Activated naive CD8-positive, alpha-beta T cell treated with anti-CD3 and anti-CD28 coated beads, Interleukin-2, amount 50 U/mL, for 24 hours (primary cell): ENCODE measurements around the gene SLC9A8.
"Not testable (repeated sequence)": the region's sequence is repeated elsewhere in the genome, so short reads cannot be mapped to it uniquely, and the experiment has no call there.

Experiments used
- ATAC-seq: fragments of 150-1000 bp; cut with Tn5 transposase; one replicate; pipeline ENCODE4 v1.10.0; 2021
- DNase-seq: peaks from one replicate; pipeline ENCODE4 v3.0.0; 2021
- H3K27ac Mint-ChIP-seq: one replicate; pipeline ENCODE4 v1.8.0; 2021; ENCODE audit warnings: mild to moderate bottlenecking, mixed read lengths
- H3K27me3 Mint-ChIP-seq: one replicate; pipeline ENCODE4 v1.8.0; 2021; ENCODE audit warnings: mixed read lengths
- H3K36me3 Mint-ChIP-seq: one replicate; pipeline ENCODE4 v1.8.0; 2021; ENCODE audit warnings: low read depth, mixed read lengths
- H3K4me1 Mint-ChIP-seq: one replicate; pipeline ENCODE4 v1.8.0; 2021; ENCODE audit warnings: mixed read lengths
- H3K4me3 Mint-ChIP-seq: one replicate; pipeline ENCODE4 v1.8.0; 2021; ENCODE audit warnings: mild to moderate bottlenecking, moderate library complexity, mixed read lengths
- H3K9me3 Mint-ChIP-seq: one replicate; pipeline ENCODE4 v1.8.0; 2021; ENCODE audit warnings: mixed read lengths

SLC9A8 gene

GRCh38 chr20:49845060-49845459 lies 32.4 kb downstream of the SLC9A8 start:
- DNase-seq (no peak), ATAC-seq (no peak)
- Mint-ChIP-seq H3K9me3 (no peaks in the 10 kb centered on the region), H3K36me3 (peaks cover 21% of the 10 kb centered on the region), H3K27me3 (no peaks in the 10 kb centered on the region), H3K27ac (no peak overlapping the region), H3K4me3 (no peak overlapping the region), H3K4me1 (no peaks in the 10 kb centered on the region)

- Mint-ChIP-seq H3K27ac (no peak overlapping the region), H3K4me1 (peaks cover 2% of the 10 kb centered on the region), H3K4me3 (no peak overlapping the region), H3K27me3 (no peaks in the 10 kb centered on the region), H3K9me3 (no peaks in the 10 kb centered on the region), H3K36me3 (peaks cover 18% of the 10 kb centered on the region)
- DNase-seq (peak; percentile 57), ATAC-seq (peak; percentile 59)
These were observed 33.7 kb downstream of the SLC9A8 start for GRCh38 chr20:49846206-49846807.

GRCh38 chr20:49850463-49851230 lies 38.0 kb downstream of the SLC9A8 start:
- H3K9me3 Mint-ChIP-seq: no peaks in the 10 kb centered on the region
- H3K27ac Mint-ChIP-seq: no peak overlapping the region
- no peak for DNase-seq
- peaks cover 2% of the 10 kb centered on the region for H3K4me1 Mint-ChIP-seq
- H3K36me3 Mint-ChIP-seq: peaks cover 24% of the 10 kb centered on the region
- no peak overlapping the region for H3K4me3 Mint-ChIP-seq
- ATAC-seq: no peak
- no peaks in the 10 kb centered on the region for H3K27me3 Mint-ChIP-seq

- H3K4me1 Mint-ChIP-seq: peaks cover 2% of the 10 kb centered on the region
- peaks cover 28% of the 10 kb centered on the region for H3K36me3 Mint-ChIP-seq
- DNase-seq (no peak), ATAC-seq (no peak)
- H3K27me3 Mint-ChIP-seq: no peaks in the 10 kb centered on the region
- no peak overlapping the region for H3K27ac Mint-ChIP-seq
- H3K4me3 Mint-ChIP-seq: no peak overlapping the region
- H3K9me3 Mint-ChIP-seq: no peaks in the 10 kb centered on the region
These were observed 38.6 kb downstream of the SLC9A8 start for GRCh38 chr20:49851231-49851705.

- Mint-ChIP-seq H3K4me1 (peaks cover 2% of the 10 kb centered on the region), H3K27ac (no peak overlapping the region), H3K9me3 (no peaks in the 10 kb centered on the region), H3K36me3 (peaks cover 29% of the 10 kb centered on the region), H3K4me3 (no peak overlapping the region), H3K27me3 (no peaks in the 10 kb centered on the region)
- ATAC-seq (no peak), DNase-seq (no peak)
These were observed 39.4 kb downstream of the SLC9A8 start for GRCh38 chr20:49851991-49852390.

- ATAC-seq (no peak), DNase-seq (no peak)
- Mint-ChIP-seq H3K27me3 (no peaks in the 10 kb centered on the region), H3K36me3 (peaks cover 29% of the 10 kb centered on the region), H3K9me3 (no peaks in the 10 kb centered on the region), H3K4me3 (no peak overlapping the region), H3K4me1 (peaks cover 2% of the 10 kb centered on the region), H3K27ac (no peak overlapping the region)
These were observed 40.0 kb downstream of the SLC9A8 start for GRCh38 chr20:49852522-49853080.

- Mint-ChIP-seq H3K4me3 (no peak overlapping the region), H3K27me3 (no peaks in the 10 kb centered on the region), H3K4me1 (peaks cover 2% of the 10 kb centered on the region), H3K9me3 (no peaks in the 10 kb centered on the region), H3K36me3 (peaks cover 25% of the 10 kb centered on the region), H3K27ac (no peak overlapping the region)
- no peak for DNase-seq
- ATAC-seq: no peak
These were observed 41.0 kb downstream of the SLC9A8 start for GRCh38 chr20:49853640-49854039.

- H3K4me1 Mint-ChIP-seq: peaks cover 2% of the 10 kb centered on the region
- no peak for ATAC-seq
- no peak for DNase-seq
- H3K4me3 Mint-ChIP-seq: no peak overlapping the region
- peaks cover 21% of the 10 kb centered on the region for H3K36me3 Mint-ChIP-seq
- no peak overlapping the region for H3K27ac Mint-ChIP-seq
- H3K27me3 Mint-ChIP-seq: no peaks in the 10 kb centered on the region
- no peaks in the 10 kb centered on the region for H3K9me3 Mint-ChIP-seq
These were observed 41.7 kb downstream of the SLC9A8 start for GRCh38 chr20:49854190-49854875.

GRCh38 chr20:49856904-49857303 lies 44.3 kb downstream of the SLC9A8 start:
- Mint-ChIP-seq H3K27me3 (no peaks in the 10 kb centered on the region), H3K4me1 (no peaks in the 10 kb centered on the region), H3K4me3 (no peak overlapping the region), H3K27ac (no peak overlapping the region), H3K36me3 (peaks cover 30% of the 10 kb centered on the region), H3K9me3 (no peaks in the 10 kb centered on the region)
- DNase-seq (no peak), ATAC-seq (no peak)

GRCh38 chr20:49858076-49858585 lies 45.5 kb downstream of the SLC9A8 start:
- ATAC-seq (no peak), DNase-seq (no peak)
- Mint-ChIP-seq H3K27ac (no peak overlapping the region), H3K4me3 (no peak overlapping the region), H3K36me3 (peaks cover 28% of the 10 kb centered on the region), H3K9me3 (no peaks in the 10 kb centered on the region), H3K27me3 (no peaks in the 10 kb centered on the region), H3K4me1 (no peaks in the 10 kb centered on the region)

GRCh38 chr20:49859011-49859410 lies 46.4 kb downstream of the SLC9A8 start:
- H3K36me3 Mint-ChIP-seq: peaks cover 27% of the 10 kb centered on the region
- no peaks in the 10 kb centered on the region for H3K9me3 Mint-ChIP-seq
- H3K4me1 Mint-ChIP-seq: no peaks in the 10 kb centered on the region
- H3K27me3 Mint-ChIP-seq: no peaks in the 10 kb centered on the region
- ATAC-seq (no peak), DNase-seq (no peak)
- no peak overlapping the region for H3K4me3 Mint-ChIP-seq
- H3K27ac Mint-ChIP-seq: no peak overlapping the region

- no peaks in the 10 kb centered on the region for H3K4me1 Mint-ChIP-seq
- ATAC-seq: peak; percentile 66
These were observed 47.2 kb downstream of the SLC9A8 start for GRCh38 chr20:49859807-49860206.

GRCh38 chr20:49861232-49861631 lies 48.6 kb downstream of the SLC9A8 start:
- not testable (repeated sequence) for H3K4me3 Mint-ChIP-seq, H3K27ac Mint-ChIP-seq, H3K9me3 Mint-ChIP-seq, H3K4me1 Mint-ChIP-seq, ATAC-seq, H3K27me3 Mint-ChIP-seq, DNase-seq
- peaks cover 25% of the 10 kb centered on the region for H3K36me3 Mint-ChIP-seq

More at GRCh38 chr20:49859807-49860206, 47.2 kb downstream of the SLC9A8 start:
- H3K9me3 Mint-ChIP-seq: no peaks in the 10 kb centered on the region
- no peak overlapping the region for H3K4me3 Mint-ChIP-seq
- DNase-seq: no peak
- no peaks in the 10 kb centered on the region for H3K27me3 Mint-ChIP-seq
- no peak overlapping the region for H3K27ac Mint-ChIP-seq
- H3K36me3 Mint-ChIP-seq: peaks cover 29% of the 10 kb centered on the region

- no peak for DNase-seq
- Mint-ChIP-seq H3K4me3 (no peak overlapping the region), H3K9me3 (no peaks in the 10 kb centered on the region), H3K36me3 (peaks cover 30% of the 10 kb centered on the region), H3K27ac (no peak overlapping the region), H3K4me1 (no peaks in the 10 kb centered on the region), H3K27me3 (no peaks in the 10 kb centered on the region)
- no peak for ATAC-seq
These were observed 50.1 kb downstream of the SLC9A8 start for GRCh38 chr20:49862607-49863200.
